WTC11 (cell line): ENCODE data around the gene DNAJC8. TPM values are rescaled to one million over a fixed set of nuclear protein-coding genes. Genes with fewer than 3 reads are reported as not detected.

Source experiments
- ATAC-seq: fragments of 200-7000 bp; cut with Tn5 transposase; 2 replicates; pipeline ENCODE4 v1.10.0; 2021; ENCODE audit warnings: mild to moderate bottlenecking, moderate library complexity
- CTCF ChIA-PET: fragments of 300-600 bp; sonication (Branson Sonifier 250); formaldehyde crosslinking; loops from one replicate; lab custom pipeline; 2021; ENCODE audit warnings: antibody characterized with exemption; lab: Charles Lee
- POLR2A ChIA-PET: fragments of 350-600 bp; sonication (Branson Sonifier 250); formaldehyde crosslinking; loops from one replicate; lab custom pipeline; 2021; ENCODE audit warnings: antibody characterized with exemption; lab: Charles Lee
- DNase-seq: peaks from one replicate; pipeline ENCODE4 v3.0.0; 2021; ENCODE audit warnings: low spot score
- H3K27ac Mint-ChIP-seq: 2 replicates; pipeline ENCODE4 v1.8.0; 2021; ENCODE audit warnings: mixed read lengths
- H3K27me3 Mint-ChIP-seq: 2 replicates; pipeline ENCODE4 v1.8.0; 2021; ENCODE audit warnings: low read depth, mild to moderate bottlenecking, moderate library complexity, mixed read lengths
- H3K36me3 Mint-ChIP-seq: 2 replicates; pipeline ENCODE4 v1.8.0; 2021; ENCODE audit warnings: mixed read lengths
- H3K4me1 Mint-ChIP-seq: 2 replicates; pipeline ENCODE4 v1.8.0; 2022; ENCODE audit warnings: mixed read lengths
- H3K4me3 Mint-ChIP-seq: 2 replicates; pipeline ENCODE4 v1.8.0; 2021; ENCODE audit warnings: mild to moderate bottlenecking, moderate library complexity, mixed read lengths
- H3K9me3 Mint-ChIP-seq: 2 replicates; pipeline ENCODE4 v1.8.0; 2021; ENCODE audit warnings: mixed read lengths
- CREM ChIP-seq: sonication (generic); formaldehyde crosslinking; IDR thresholded peaks from 2 replicates; pipeline ENCODE4 v1.8.1; 2022; ENCODE audit warnings: mild to moderate bottlenecking, missing genetic modification reagents, moderate library complexity
- E2F4 ChIP-seq: sonication (generic); formaldehyde crosslinking; IDR thresholded peaks from 2 replicates; pipeline ENCODE4 v1.8.1; 2022; ENCODE audit warnings: low read depth, mild to moderate bottlenecking, moderate library complexity, missing genetic modification reagents, borderline replicate concordance
- ESRRA ChIP-seq: sonication (generic); formaldehyde crosslinking; IDR thresholded peaks from 2 replicates; pipeline ENCODE4 v1.8.1; 2022; ENCODE audit warnings: mild to moderate bottlenecking, missing genetic modification reagents, borderline replicate concordance
- ETV6 ChIP-seq: sonication (generic); formaldehyde crosslinking; IDR thresholded peaks from 2 replicates; pipeline ENCODE4 v1.8.1; 2022; ENCODE audit warnings: mild to moderate bottlenecking, missing genetic modification reagents
- FOXK1 ChIP-seq: sonication (generic); formaldehyde crosslinking; IDR thresholded peaks from 2 replicates; pipeline ENCODE4 v1.8.0; 2022; ENCODE audit warnings: mild to moderate bottlenecking, moderate library complexity, missing genetic modification reagents
- PRDM15 ChIP-seq: sonication (generic); formaldehyde crosslinking; IDR thresholded peaks from 2 replicates; pipeline ENCODE4 v1.8.0; 2022; ENCODE audit warnings: missing genetic modification reagents
- SOX15 ChIP-seq: fragments of 250-450 bp; sonication (Bioruptor Pico); IDR thresholded peaks from 2 replicates; pipeline ENCODE4 v1.9.0; 2021; ENCODE audit warnings: mild to moderate bottlenecking
- STAT6 ChIP-seq: sonication (generic); formaldehyde crosslinking; conservative IDR thresholded peaks from 2 replicates; pipeline ENCODE4 v1.8.1; 2023; ENCODE audit warnings: mild to moderate bottlenecking, low read depth, missing genetic modification reagents, moderate library complexity
- TCF7 ChIP-seq: sonication (generic); formaldehyde crosslinking; IDR thresholded peaks from 2 replicates; pipeline ENCODE4 v1.8.0; 2022; ENCODE audit warnings: mild to moderate bottlenecking, low read depth, missing genetic modification reagents, moderate library complexity
- USF2 ChIP-seq: sonication (generic); formaldehyde crosslinking; IDR thresholded peaks from 2 replicates; pipeline ENCODE4 v1.8.1; 2023; ENCODE audit warnings: mild to moderate bottlenecking, missing genetic modification reagents, moderate library complexity
- ZBTB21 ChIP-seq: sonication (generic); formaldehyde crosslinking; IDR thresholded peaks from 2 replicates; pipeline ENCODE4 v1.8.1; 2023; ENCODE audit warnings: mild to moderate bottlenecking, missing genetic modification reagents, borderline replicate concordance
- ZBTB43 ChIP-seq: sonication (generic); formaldehyde crosslinking; IDR thresholded peaks from 2 replicates; pipeline ENCODE4 v1.8.1; 2023; ENCODE audit warnings: mild to moderate bottlenecking, missing genetic modification reagents
- ZNF121 ChIP-seq: sonication (generic); formaldehyde crosslinking; IDR thresholded peaks from 2 replicates; pipeline ENCODE4 v1.8.0; 2023; ENCODE audit warnings: missing genetic modification reagents
- ZNF138 ChIP-seq: sonication (generic); formaldehyde crosslinking; conservative IDR thresholded peaks from 2 replicates; pipeline ENCODE4 v1.8.1; 2022; ENCODE audit warnings: mild to moderate bottlenecking, moderate library complexity, missing genetic modification reagents
- total RNA-seq: library from RNA; stranded (reverse); gene quantifications from 3 replicates; pipeline ENCODE4 v1.2.3, GENCODE V29; 2021

DNAJC8 gene
- total RNA-seq, 1 experiment from 2014 or later, result 112 TPM

- TF ChIP-seq STAT6 (CRISPR knock-in tag), result no peak
Measured at GRCh38 chr1:28280977-28281381, 48.1 kb upstream of the DNAJC8 start (continued).

GRCh38 chr1:28280501-28280900 is 47.7 kb upstream of the DNAJC8 start:
- ChIA-PET CTCF (interaction anchor here (1.0 kb wide), 1 partner anchor 32 kb away, joined by 4 read pairs; no protein-coding TSS in a partner anchor), POLR2A (interaction anchor here (1.4 kb wide), 1 partner anchor 16 kb away, joined by 4 read pairs; no protein-coding TSS in a partner anchor)
- H3K36me3 Mint-ChIP-seq, result peaks cover 42% of the 10 kb centered on the region
- no peaks in the 10 kb centered on the region for H3K4me1 Mint-ChIP-seq
- no peaks in the 10 kb centered on the region for H3K27me3 Mint-ChIP-seq
- H3K9me3 Mint-ChIP-seq, result no peaks in the 10 kb centered on the region
- no peak for DNase-seq
- H3K27ac Mint-ChIP-seq, result no peak overlapping the region
- no peak for TF ChIP-seq PRDM15 (CRISPR knock-in tag)
- 0 out of 2 replicates have a peak, but pooled peaks have one; percentile 53 for TF ChIP-seq TCF7
- ATAC-seq, result no peak
- H3K4me3 Mint-ChIP-seq, result no peak overlapping the region

- H3K27me3 Mint-ChIP-seq, result no peaks in the 10 kb centered on the region
Measured at GRCh38 chr1:28279721-28280120, 46.9 kb upstream of the DNAJC8 start.

GRCh38 chr1:28278763-28279162 is 45.9 kb upstream of the DNAJC8 start:
- Mint-ChIP-seq H3K27ac (no peak overlapping the region), H3K4me3 (no peak overlapping the region), H3K4me1 (no peaks in the 10 kb centered on the region), H3K9me3 (no peaks in the 10 kb centered on the region), H3K27me3 (no peaks in the 10 kb centered on the region), H3K36me3 (peaks cover 60% of the 10 kb centered on the region)
- ChIA-PET CTCF (interaction anchor here (2.3 kb wide), 1 partner anchor 30 kb away, joined by 7 read pairs; no protein-coding TSS in a partner anchor), POLR2A (interaction anchor here (1.3 kb wide), 1 partner anchor 12 kb away, joined by 3 read pairs; no protein-coding TSS in a partner anchor)
- ATAC-seq, result no peak
- TF ChIP-seq ETV6 (CRISPR knock-in tag) (no peak), USF2 (CRISPR knock-in tag) (no peak), CREM (no peak)
- DNase-seq, result no peak

More at GRCh38 chr1:28279721-28280120, 46.9 kb upstream of the DNAJC8 start:
- H3K9me3 Mint-ChIP-seq, result no peaks in the 10 kb centered on the region
- no peak overlapping the region for H3K4me3 Mint-ChIP-seq
- ATAC-seq, result no peak
- H3K36me3 Mint-ChIP-seq, result peaks cover 50% of the 10 kb centered on the region
- TF ChIP-seq ESRRA (no peak), ZNF121 (CRISPR knock-in tag) (0 out of 2 replicates have a peak, but pooled peaks have one; percentile 21)
- TF ChIP-seq, all 79 proteins: peak for 1
- Mint-ChIP-seq H3K4me1 (no peaks in the 10 kb centered on the region), H3K27ac (no peak overlapping the region)
- ChIA-PET CTCF (interaction anchor here (1.0 to 2.3 kb wide), 2 partner anchors 31 kb away, joined by 4 to 7 read pairs; no protein-coding TSS in a partner anchor), POLR2A (no interaction called here)
- DNase-seq, result no peak

GRCh38 chr1:28273216-28273860 is 40.5 kb upstream of the DNAJC8 start:
- Mint-ChIP-seq H3K27ac (no peak overlapping the region; the same call in 1 of the 2 replicates), H3K36me3 (peaks cover 55% of the 10 kb centered on the region), H3K27me3 (no peaks in the 10 kb centered on the region), H3K4me3 (no peak overlapping the region), H3K9me3 (no peaks in the 10 kb centered on the region), H3K4me1 (no peaks in the 10 kb centered on the region)
- ChIA-PET POLR2A (interaction anchor here (0.5 to 1.9 kb wide), 5 partner anchors 10 to 300 kb away, joined by 3 to 6 read pairs (median 3); no protein-coding TSS in a partner anchor), CTCF (no interaction called here)
- TF ChIP-seq ZNF138 (CRISPR knock-in tag) (no peak), ZBTB43 (CRISPR knock-in tag) (no peak), FOXK1 (CRISPR knock-in tag) (no peak), CREM (no peak), SOX15 (CRISPR knock-in tag) (no peak), ZBTB21 (CRISPR knock-in tag) (no peak), E2F4 (CRISPR knock-in tag) (no peak)
- no peak for ATAC-seq
- no peak for DNase-seq
